ENCODE measurements around the gene NME2.

Gene NME2

DNA sequence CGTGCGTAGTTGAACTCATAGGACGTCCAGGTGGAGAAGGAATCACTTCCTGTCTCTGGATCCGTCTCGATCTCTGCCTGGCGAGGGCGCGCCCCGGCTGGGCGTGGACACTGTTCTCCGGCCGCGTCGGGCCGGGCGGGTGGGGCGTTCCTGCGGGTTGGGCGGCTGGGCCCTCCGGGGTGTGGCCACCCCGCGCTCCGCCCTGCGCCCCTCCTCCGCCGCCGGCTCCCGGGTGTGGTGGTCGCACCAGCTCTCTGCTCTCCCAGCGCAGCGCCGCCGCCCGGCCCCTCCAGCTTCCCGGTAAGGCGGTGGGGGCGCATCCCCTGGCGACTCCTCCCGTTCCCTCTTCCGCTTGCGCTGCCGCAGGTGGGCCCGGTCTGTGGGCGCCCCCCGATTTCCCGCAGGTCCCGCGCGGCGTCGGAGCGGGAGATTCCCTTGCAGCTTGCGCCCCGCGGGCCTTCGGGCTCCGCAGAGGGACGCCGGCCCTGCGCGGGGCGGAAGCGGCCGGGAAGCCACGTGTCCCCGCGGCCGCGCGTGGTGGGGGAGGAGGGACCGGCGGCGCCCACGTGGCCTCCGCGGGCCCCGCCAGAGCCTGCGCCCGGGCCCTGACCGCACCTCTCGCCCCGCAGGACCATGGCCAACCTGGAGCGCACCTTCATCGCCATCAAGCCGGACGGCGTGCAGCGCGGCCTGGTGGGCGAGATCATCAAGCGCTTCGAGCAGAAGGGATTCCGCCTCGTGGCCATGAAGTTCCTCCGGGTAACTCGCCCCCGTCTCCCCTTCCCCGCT is at the start of gene NME2:
Gene NME2, plus strand, starts transcription at position 214 of the 789 bp plus-strand sequence. Its CDS starts 420 bp downstream, at position 634.
- peak; percentile 75 to 87 for DNase-seq

DNA sequence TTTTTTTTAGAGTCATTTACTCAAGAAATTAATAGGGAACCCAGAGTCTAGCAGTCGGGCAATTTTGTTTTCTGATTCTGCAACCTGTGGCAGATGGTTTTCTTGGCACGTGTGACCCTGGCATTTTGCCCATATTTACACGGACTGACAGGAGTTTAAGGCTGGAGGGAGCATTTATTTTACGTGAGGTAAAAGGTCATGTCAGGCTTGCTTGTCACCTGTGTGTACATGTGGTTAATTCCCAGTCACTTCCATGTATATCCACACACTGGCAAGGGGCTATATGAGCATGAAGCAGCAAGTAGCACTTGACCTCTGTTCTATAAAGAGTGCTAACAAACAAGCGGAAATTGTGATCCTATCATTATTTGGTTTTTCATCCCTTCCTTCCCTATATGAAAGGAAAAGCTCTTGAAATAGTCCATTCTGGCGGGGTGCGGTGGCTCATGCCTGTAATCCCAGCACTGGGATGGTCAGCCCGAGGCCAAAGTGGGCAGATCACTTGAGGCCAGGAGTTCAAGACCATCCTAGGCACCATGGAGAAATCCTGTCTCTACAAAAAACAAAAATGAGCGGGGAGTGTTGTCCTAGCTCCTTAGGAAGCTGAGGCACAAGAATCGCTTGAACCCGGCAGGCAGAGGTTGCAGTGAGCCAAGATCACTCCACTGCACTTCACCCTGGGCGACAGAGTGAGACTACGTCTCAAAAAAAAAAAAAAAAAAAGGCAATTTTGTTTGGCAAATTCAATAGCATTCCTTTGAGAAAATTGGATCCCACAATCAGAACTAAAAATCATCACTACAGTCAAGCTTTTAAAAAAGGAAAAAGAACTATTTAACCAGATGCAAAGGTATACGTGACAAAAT is 47.6 kb upstream of the NME2 start:
- DNase-seq, result no peak

DNA sequence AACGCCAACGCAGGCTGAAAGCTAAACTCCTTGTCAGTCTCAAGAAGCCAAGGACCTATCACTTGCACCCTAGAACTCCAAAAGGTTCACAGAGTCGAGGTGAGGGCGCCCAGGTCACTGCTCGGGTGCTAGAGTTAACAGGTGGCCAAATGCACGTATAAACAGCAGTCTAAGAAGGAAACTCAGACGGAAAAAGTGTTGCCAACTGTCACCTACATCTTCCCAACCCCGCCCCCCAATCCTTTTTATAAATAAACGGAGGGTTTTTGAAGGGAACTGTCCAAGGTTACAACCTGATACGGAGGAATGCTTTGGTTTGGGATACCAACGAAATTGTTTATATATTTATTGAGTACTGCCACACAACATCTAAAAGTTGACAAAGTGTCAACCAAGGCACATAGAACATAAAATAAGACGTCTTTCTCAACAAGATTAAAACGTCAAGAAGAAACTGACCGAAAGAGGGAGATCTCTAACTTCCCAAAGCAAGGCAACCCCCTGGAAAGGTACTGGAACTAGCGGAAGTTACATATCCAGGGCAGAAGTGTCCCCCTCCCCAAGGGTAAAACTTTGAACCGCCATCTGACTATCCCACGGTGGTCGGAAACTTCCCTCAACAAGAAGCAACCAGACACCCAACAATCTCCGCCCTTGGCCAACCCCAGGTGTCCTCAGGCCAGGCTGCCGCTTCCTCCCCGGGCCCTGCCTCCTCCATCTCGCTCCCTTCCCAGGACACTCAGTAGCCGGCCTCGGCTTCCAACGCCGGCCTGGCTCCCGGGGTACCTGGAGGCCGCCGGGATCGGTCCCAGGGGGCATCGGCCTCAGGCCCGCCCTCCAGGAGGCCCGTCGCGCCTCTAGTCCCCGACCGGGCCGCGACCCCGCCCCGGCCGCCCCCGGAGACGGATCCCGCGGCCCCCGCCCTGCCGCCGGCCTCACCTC is 46.5 kb upstream of the NME2 start:
- peak; percentile 46 to 47 for DNase-seq

DNA sequence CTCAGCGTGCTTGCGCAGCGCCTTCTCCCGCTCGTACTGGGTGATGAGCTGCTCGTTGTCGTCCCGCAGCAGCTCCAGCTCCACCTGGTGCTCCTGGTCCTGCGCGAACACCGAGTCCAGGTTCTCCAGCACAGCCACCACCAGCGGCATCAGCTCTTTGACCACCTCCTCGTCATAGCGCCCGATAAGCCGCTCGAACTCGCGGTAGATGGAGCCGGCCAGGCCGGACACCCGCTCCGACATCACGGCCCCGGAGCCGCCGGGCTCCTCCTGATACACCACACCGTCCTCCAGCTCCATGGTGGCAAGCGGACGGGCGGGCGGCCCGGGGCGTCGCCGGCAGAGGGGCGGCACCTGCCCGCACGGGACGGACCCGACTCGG is 45.9 kb upstream of the NME2 start:
- peak; percentile 55 to 57 for DNase-seq

DNA sequence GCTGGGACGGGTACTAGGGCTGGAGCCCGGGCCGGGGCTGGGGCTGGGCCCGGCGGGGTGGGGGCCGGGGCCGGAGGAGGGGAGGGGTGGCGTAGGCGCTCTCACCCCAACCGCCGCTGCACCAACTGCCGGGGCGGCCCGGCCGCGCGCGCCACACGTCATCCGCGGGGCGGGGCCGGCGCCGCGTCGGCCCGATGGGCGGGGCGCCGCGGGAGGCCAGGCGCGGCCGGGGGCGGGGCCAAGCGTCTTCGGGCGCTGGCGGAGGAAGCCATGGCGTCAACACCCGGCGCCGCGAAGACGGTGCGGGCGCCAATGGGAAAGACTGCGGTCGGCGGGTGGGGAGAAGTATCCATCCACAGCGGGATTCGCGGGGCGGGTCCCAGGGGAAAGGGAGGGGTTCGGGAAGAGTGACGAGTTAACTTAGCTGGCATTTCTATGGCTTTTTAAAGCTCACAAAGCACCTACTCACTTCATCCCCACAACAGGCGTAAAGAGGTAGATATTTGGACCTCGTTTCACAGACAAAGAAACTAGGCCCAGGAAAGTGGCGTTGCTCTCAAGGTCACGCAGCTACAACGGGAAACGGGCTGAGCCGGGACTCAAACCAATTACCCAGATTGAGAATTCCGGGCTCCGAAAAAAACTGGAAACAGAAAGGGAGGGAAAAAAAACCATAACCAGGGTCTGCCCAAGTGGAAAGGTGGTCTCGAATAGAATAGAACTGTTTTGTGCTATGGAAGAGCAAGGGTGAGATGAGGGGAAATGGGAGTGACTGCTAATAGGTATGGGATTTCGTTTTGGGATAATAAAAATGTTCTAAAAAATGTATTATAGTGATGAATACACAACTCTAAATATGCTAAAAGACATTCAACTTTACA is 45.2 kb upstream of the NME2 start, which contains the start of gene SPAG9:
Gene SPAG9, minus strand, starts transcription at position 130 of the 881 bp plus-strand sequence. CDS start 212 bp downstream, outside the sequence.
- peak; percentile 91 to 95 for DNase-seq

DNA sequence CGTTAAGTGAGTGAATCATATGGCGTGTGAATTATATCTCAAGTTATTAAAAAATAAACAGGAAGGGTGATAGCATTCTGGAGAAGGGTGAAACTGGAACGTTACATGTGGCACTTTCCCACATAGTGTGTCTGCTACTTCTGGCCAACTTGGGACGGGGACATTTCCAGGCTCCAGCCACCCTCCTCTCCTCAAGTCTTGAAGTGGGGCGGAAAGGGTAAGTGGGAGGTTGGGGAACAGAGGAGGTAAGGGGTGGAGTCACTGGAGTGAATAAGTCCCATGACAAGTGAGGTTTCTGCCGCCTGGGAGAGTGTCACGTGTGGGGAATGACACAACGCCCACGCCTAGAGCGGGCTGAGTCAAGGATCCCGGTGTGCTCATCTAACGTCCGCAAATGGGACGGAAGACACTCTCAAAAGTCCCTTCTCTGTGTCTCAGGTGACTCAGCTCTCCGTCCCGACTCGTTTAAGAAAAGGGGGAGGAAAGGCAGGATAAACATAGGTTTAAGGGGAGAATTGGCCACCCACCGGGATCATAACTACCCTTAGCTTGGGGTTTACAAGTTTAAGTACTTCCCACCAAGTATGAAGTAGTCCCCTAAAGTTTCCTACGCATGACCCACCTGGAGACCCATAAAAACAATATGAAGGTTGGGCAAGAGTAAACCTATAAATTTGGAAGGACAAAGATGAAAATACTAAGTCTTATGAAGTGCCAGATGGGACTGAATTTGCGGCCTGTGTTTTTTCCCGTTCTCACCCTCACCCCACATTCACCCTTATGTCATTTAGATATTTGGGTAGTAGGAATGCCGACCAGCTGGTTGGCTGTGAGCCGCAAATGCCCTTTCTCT is 44.4 kb upstream of the NME2 start:
- peak; percentile 88 to 91 for DNase-seq

DNA sequence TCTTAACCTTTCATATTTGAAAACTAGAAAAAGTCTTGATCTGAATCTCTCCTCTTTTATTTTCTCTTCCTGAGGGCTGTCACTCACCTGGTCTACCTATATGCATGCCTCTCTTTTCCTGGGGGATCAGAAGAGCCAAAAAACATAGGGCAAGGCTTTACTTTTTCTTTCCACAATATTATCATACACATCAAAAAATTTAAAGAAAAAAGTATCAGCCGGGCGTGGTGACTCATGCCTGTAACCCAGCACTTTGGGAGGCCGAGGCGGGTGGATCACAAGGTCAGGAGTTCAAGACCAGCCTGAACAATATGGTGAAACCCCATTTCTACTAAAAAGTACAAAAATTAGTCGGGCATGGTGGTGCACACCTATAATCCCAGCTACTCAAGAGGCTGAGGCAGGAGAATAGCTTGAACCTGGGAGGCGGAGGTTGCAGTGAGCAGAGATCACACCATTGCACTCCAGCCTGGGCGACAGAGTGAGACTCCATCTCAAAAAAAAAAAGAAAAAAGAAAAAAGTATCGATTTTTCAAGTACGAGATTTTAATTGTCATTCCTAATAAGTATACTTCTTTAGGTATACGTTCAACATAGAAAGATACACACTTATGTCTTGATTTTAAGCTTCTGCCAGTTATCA is 43.6 kb upstream of the NME2 start:
- peak in 1 of 2 donors; percentile 20 for DNase-seq

DNA sequence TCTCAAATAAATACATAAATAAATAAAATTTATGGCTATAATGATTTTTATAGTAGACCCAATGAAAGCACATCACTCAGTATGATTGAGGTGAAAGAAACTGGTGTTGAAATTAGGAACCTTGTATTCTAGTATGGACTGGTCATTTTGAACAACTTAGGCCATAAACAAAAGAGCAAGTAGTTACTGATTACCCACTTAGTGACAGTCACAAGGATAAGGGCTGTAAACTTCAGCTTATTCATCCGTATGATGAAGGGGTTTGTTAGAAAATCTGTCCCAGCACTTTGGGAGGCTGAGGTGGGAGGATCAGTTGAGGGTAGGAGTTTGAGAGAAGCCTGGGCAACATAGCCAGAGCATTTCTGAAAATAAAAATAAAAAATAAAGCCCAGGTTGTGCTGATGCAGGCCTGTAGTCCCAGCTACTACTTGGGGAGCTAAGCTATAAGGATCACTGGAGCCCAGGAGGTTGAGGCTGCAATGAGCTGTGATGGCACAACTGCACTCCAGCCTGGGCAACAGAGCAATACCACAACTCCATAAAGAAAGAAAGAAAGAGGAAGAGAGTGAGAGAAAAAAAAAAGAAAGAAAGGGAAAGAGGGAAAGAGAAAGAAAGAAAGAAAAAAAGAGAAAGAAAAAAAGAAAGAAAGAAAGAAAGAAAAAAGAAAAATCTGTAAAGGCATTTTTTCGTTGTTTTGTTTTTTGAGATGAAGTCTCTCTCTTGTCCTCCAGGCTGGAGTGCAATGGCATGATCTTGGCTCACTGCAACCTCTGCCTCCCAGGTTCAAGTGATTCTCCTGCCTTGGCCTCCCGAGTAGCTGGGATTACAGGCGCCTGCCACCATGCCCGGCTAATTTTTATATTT is 41.3 kb upstream of the NME2 start:
- DNase-seq, result no peak

DNA sequence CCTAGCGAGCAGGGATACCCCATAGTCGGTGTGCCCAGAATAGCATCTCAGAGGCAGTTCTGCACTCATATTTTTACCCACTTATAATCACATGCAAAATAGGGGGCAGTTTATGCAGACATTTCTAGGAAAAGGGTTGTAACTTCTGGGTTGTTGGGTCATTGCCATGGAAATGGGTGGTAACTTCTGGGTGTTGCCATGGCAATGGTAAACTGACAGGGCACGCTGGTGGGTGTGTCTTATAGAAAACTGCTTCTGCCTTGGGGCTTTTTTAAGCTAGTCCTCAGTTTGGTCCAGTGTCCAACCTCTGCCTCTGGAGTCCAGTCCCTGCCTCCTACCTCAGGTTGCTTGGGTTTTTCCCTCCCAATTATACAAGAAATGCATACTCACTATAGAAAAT is 38.1 kb upstream of the NME2 start:
- no peak for DNase-seq

DNA sequence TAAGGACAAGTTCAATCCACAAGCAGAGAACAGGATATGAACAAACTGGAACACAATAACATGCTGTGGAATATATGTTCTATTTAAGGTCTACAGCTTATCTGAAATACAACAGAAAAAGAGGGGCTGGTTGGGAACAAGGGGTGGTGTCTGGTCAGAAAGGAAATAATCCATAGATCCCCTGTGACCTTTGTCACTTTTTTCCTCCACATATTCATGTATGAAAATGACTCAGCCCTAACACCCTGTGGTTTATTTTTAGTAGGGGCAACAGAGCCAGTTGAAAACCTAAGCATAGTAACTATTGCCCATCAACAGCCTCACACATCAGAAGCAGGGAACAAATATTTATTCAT is 33.3 kb upstream of the NME2 start:
- no peak for DNase-seq

DNA sequence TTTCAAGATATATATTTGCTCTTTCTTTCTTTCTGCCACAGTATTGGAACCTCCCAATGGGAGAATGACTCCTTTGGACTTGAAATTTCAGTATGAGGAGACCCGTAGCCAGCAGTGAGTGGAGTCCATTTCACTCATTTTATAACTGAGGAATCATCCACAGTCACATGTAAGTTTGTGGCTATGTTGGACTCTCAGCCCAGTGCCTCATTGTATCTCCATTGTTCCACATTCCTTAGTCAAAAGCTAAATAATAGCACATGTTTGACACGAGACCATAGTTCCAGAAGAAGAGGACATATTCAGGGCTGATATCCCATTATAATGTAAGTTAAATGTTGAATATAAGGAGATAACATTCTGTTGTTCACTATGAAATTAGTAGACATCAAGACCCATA is 32.8 kb upstream of the NME2 start:
- no peak for DNase-seq

DNA sequence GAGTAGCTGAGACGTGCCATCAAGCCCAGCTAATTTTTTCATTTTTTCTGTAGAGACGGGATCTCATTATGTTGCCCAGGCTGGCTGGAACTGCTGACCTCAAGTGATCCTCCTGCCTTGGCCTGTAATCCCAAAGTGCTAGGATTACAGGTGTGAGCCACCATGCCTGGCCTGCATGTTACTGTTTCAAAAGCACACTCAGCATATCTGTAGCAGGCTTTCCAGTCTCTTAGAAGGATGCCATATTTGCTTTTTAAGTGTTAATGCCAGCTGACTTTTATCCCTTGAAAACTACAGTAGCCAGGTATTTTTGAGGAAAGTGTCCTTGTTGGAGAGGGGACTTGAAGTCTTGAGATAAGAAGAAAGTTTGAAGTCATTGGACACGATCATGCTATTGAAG is 30.3 kb upstream of the NME2 start:
- no peak for DNase-seq

DNA sequence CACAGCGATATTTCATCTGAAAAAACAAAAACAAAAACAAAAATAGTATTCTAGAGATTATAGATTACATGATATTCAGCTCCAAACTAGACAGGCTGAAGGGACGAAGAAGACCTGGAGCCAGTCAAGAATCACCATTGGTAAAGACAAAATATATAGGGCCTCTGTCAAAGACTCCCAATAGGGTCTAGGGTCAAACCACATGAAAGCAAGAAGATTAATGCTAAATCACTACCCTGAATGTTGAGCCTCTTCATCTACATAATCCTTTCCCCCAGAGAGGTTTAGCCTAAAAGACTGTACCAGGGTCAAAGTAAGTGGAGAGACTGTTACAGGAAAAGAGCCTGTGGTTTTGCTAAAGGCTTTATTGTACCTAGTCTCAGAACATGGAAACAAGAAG is 23.6 kb upstream of the NME2 start:
- DNase-seq, result no peak

DNA sequence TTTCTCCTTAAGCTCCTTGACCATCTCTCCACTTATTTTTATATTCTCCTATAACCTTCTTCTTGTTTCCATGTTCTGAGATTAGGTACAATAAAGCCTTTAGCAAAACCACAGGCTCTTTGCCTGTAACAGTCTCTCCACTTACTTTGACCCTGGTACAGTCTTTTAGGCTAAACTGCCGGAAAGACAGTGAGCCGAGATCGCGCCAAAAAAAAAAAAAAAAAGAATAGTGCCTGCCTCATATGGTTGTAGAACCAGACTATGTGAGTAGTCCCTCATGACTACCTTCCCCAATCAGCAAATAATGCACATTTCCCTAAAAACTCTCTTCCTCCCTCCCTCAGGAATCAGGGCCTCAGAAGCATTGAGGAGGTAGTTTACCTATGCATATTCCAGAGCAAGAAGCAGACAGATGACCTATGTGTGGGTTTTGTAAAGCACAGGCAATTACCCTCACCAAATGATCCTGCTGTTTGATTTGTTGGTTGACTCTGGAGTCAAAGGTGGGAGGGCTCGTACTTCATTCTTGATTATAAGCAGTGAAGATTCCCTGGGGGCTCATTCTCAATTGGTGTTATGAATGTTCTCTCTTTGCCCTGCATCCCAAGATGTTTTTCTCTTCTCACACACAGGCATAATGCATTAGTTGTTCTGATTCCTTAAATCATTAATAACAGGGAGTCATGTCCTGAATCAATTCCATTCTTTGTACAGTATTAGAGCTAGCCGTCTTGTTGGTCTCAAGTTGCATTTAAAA is 21.8 kb upstream of the NME2 start:
- no peak for DNase-seq

DNA sequence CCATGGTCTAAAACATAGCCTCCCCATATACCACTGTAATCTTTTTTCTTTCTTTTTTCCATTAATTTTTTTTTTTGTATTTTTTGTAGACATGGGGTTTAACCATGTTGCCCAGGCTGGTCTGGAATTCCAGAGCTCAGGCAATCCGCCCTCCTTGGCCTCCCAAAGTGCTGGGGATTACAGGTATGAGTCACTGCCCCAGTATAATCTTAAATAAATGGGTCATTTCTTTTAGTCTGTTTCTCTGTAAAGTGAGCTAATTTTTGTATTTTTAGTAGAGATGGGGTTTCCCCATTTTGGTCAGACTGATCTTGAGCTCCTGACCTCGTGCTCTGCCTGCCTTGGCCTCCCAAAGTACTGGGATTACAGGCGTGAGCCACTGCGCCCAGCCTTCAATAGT is 18.6 kb upstream of the NME2 start:
- DNase-seq, result no peak

DNA sequence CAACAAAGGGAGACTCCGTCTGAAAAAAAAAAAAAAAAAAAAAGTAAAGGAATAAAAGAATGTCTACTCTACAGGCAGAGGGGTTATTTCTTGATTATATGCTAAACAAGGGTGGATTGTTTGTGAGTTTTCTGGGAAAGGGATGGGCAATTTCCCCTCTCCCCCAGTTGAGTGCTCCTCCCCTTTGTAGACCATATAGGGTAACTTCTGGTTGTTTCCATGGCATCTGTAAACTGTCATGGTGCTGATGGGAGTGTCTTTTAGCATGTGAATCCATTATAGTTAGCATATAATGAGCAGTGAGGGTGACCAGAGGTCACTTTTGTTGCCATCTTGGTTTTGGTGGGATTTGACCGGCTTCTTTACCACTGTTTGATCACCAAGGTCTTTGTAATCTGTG is 17.0 kb upstream of the NME2 start:
- DNase-seq, result no peak

DNA sequence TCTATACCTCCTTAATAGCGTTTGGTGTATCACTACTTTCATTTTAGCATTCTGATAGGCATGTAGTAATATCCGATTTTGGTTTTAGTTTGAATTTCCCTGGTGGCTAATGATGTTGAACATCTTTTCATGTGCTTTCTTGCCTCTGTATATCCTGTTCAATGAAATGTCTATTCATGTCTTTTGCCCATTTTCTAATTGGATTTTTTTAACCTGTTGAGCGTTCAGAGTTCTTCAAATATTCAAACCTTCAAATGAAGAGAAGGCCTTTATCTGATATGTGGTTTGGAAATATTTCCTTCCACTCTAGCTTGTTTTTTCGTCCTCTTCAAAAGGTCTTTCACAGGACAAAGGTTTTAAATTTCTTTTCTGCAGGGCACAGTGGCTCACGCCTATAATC is 15.3 kb upstream of the NME2 start:
- no peak for DNase-seq

DNA sequence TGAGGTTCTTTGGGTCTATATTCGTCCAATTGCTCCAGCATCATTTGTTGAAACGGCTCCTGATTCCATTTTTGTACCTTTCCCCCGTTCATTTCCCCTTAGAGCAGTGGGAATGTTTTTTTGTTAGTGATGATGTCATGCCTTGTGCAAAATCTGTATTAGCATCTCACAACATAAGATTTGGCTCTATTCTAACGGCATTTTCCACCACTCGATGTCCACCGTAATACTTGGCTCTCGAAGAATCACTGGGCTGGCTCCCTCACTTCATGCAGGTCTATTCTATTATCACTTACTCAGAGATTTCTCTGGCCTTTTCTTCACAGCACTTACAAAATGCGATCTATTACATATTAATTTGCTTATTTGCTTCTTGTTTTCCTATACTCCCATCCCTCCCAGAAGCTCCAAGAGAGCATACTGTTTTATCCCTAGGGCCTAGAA is 13.4 kb upstream of the NME2 start:
- no peak for DNase-seq

Measured in stimulated activated CD4-positive, alpha-beta T cell treated with anti-CD3 and anti-CD28 coated beads, Interleukin-2, amount 100 ng/mL, for 24 hours (primary cell).